Activated CD4-positive, alpha-beta T cell treated with anti-CD3 and anti-CD28 coated beads, Interleukin-2, amount 50 U/mL, for 16 hours (primary cell): ENCODE results near the gene MRPL19.

Source experiments
- DNase-seq: peaks from one replicate; pipeline ENCODE4 v3.0.0-alpha.2; 2020

The MRPL19 gene

DNA sequence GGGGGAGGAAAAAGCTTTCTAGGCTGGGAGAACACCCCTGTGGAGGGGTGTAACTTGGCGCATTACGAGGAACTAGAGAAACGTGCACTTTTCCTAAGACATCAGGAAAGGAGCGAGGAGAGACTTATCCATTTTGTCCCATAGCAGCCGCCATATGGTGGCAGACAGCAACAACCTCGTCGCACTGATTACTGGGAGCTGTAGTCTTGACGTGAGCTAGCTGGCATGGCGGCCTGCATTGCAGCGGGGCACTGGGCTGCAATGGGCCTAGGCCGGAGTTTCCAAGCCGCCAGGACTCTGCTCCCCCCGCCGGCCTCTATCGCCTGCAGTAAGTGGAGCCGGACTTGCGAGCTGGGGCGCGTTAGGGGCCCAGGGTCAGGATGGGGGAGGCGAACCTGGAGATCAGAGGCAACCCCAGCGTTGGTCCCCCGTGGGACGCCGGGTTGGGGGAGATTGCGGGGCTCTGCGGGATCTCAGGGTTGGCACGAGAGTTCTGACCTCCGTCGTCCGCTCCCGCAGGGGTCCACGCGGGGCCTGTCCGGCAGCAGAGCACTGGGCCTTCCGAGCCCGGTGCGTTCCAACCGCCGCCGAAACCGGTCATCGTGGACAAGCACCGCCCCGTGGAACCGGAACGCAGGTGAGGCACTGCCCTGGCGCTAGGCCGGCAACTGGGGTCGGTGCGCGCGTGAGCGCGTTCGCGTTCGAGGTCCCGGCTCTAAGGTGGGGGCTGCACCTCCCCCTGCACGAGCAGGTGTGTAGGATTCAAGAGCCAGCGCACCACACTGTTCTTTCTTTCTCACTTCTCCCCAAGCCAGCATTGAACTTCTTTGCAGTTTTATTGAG lies at the start of gene MRPL19:
TSS of gene MRPL19 (plus strand) at position 201 of the 843 bp plus-strand sequence. CDS start at position 226, 25 bp downstream.
- DNase-seq, result peak; percentile 90

DNA sequence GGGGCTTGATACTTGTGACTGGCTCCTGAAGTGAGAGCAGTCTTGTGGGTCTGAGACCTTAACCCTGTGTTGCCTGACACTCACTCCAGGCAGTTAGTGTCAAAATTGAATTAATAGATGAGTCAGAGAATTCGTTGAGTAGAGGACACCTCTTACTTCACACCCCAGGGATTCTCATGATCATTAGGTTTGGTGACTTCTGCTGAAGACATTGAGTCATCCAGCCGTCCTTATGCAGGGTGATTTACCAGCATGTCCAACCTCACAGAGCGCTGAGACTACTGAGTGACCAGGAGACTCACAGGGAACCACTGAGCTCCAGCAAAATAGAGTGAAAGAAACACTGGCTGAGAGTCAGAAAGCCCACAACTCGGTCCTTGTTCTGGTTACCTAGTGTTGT lies 49.8 kb upstream of the MRPL19 start:
- DNase-seq, result no peak

DNA sequence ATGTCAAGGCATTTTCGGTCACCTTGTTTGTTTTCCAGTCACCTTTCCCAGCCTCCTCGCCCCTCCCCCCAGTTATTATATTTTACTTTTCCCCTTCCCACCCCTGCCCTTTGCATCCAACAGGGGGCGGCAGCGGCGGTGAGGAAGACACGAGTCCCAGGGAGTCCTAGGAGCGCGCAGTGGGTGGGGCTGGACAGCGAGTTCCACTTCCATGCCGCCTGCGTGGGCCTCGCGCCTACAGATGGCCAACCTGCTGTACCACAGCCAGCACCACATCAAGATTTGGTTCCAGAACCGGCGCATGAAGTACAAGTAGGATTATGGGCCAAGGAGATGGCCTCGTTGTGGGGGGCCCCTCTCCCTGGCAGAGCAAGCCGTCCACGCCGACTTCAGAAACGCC lies 48.6 kb upstream of the MRPL19 start:
- no peak for DNase-seq

DNA sequence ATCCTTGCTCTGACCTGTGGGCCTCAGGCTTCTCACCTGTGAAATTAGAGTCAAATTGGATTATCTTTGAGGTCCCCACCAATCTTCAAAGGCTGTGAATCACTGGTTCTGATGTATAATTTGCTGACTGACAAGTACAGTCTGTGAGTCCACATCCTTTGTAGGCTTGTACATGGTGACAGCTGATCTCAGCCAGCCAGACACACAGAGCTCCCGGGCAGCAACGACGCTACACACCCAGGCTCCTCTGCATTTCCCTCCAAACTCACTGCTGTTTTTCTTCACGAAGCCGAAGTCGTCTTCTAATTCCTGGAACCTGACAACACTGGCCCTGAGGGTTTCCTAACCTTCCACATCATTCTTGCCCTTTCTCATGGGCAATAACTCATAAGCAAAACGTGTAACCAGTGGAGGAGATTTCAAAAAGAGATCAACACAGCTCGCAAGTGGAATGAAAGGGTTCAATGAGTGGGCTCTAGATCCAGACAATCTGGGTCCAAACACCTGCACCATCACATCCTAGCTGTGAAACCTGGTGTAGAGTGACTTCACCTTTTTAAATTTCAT lies 47.9 kb upstream of the MRPL19 start:
- no peak for DNase-seq

DNA sequence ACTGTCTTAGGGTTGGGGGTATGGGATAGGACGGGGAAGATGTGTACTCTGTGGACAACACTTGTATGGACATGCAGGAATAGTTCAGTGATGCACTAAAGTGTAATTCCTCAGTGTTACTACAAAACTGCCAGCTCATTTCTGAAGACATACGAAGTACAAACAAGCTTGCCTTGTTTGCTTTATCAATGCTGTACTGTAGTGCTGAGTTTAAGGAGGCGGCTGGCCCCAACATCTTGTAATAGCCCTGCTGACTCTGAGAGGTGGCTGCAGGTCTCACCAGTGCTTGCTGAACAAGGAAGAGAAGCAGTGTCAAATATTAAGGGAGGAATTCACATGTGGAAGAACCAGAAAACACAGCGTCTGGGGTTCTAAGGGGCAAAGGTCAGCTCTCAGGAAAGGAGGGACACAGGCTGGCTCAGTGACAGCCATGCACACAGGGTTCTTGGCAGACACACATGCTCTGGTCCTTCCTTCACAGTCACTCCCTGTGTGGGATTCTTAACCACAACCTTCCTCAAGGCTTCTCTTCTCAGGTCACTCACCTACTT lies 46.0 kb upstream of the MRPL19 start:
- DNase-seq, result no peak

DNA sequence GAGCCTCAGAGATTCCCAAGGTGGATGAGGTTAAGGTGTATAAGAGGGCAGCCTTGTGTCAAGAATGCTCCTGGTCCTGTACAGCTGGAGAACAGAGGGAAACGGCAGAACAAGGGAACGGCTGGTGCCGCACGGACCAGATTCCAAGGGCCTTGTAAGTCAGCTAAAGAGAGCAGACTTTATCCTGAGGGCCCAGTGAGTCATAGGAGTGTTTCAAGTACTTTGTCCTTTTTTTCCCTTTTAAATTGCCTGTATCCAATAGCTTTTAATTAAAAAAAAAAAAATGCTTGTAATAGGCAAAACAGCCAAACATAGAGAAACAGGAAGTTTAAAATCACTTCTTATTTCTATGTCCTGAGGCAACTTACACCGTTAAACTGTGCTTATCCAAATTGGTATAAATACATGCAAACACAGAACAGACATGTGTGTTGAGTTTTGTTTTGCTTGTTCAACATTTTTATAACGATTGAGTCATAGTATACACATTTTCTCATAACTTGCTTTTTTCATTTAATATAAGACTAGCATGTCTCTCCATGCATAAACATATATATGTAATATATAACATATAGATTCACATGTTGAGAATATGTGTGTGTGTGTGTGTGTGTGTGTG lies 43.8 kb upstream of the MRPL19 start:
- DNase-seq, result no peak

DNA sequence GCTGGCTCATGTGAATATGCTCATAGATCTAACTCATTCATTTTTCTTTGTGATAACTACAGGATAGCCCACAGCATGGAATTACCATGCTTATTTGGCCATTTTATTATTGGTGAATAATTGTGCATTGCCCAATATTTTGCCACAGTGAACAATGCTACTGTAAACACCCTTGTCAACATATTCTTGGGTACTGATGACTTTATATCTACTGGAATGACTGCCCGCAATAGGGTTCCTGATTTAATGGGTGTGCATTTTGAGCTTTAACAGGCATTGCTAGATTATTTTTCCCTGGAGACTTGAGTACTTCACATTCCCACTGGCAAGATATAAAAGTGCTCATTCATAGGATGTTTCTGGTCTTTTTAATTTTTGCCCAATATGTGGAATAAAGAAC lies 43.1 kb upstream of the MRPL19 start:
- DNase-seq, result no peak

DNA sequence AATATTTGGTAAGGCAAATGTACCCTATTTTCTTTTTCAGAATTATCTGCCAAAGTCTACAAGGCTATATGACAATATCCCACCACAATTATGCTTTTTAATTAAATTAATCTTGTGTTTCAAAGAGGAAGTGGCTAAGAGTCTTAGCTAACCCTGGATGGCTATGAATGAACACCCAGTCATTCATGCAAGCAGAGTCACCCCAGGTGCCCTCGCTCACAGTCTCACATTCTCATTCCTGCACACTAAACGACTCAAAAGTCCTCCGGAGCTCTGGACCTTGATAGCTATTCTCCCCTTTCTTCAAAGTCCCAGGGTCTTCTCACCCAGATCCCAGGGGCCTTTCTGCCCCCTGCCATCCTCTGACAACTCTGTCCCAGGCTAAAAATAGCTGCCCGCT lies 42.1 kb upstream of the MRPL19 start:
- no peak for DNase-seq

DNA sequence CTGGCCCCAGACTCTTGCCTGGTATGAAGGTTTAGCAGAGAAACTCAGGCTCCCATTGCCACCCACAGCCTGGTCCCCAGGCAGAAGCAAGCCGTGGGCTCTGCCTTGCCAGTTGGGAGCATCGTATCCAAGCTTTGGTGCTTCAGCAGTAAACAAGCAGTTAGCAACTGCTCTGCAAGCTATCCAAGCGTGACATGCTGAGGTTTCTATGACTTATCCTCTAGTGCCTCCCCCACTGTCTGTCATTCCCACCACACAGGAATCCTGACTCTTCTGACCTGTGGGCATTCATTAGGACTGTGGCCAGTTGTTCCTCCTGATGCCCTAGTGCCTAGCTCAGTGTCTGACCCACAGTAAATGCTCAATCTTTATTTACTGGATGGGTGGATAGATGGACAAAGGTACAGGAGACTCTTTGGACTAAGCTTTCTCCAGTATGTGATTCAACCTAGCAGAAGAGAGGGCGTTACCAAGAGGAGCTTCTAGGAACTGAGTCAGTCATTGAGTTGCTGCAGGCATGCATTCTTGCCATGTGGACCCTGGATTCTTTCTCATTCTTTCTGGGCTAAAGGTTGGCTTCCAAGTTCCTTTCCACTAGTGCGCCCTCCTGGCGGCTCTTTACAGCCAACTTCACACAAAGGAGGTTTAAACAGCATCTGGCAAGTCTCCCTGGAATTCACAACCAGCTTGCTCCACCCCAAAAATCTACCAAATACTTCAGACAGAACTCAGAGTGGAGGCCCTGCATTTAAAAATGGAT lies 40.6 kb upstream of the MRPL19 start:
- DNase-seq, result no peak

DNA sequence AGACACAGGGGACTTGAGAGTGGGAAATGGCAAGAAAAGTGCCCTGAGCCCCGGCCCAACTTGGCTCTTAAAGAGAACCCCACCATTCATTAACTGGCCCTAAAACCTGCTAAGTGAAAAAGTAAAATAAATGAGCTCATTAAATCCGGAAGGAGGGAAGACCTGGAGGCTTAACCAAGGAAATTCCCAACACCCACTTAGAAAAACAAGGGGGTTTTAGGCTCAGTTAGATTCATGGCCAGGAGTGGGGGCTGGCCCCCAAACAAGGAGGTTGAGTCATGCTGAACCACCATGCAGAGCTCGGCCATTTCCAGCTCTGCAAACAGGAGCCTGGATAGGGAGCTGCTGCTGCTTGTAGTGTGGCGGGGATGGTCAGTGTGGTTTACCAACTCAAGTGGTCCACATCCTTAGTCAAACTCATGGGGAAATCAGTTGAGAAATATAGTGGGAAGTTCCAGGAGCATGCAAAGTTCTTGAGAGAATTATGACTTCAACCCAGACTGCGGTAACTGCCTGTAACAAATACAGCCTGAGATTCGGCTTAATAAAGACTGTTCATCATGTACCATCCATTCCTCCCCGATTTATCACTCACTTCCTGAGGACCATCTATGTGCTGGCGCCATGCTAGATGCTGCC lies 39.7 kb upstream of the MRPL19 start:
- DNase-seq, result no peak

DNA sequence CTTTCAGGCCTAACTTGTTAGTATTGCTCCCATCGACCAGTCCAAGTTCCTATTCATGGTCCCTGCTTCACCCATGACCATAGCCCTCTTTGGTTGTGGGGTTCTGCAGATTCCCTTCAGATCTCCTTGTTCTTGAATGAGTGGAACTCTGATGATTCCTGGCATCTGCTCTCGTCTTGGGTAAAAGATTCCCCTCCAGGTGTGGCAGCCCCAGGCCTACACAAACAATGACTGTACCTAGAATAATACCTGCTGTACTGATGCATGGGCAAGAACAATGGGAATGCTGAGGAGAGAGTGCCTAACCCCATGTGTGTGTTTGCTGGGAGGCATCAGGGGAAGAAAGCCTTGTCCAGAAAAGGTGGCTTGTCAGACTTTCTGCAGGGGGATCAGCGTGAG lies 39.2 kb upstream of the MRPL19 start:
- DNase-seq, result no peak

DNA sequence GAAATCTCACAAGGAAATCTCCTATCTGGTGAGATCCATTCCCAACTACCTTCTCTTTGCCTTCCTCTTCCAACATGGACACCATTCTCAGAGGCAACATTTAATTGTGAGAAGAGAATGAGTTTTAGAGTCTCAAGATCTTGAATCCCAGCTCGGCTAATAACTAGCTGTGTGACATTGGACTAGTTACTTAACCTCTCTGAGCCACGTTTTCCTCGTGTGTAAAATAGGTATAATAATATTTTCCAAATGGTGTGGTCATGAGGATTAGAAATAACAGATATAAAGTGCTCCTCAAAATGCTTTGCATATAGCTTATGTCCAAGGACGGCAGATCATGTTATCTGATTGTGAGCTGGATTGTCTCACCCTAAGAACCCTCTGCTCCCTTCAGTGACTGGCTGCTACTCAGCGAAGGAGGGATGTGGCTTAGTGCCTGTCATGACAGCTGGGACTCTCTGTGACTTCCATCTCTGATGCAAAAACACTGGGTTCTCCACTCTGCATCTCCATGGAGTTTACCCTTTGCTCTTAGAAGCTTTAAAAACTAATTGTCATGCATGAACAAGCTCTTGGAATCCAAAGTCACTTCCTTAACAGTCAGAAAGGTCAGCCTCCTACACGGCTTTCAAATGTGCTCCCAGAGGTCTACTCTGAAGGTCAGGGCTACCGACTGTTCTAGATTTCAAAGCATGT lies 38.4 kb upstream of the MRPL19 start:
- no peak for DNase-seq

DNA sequence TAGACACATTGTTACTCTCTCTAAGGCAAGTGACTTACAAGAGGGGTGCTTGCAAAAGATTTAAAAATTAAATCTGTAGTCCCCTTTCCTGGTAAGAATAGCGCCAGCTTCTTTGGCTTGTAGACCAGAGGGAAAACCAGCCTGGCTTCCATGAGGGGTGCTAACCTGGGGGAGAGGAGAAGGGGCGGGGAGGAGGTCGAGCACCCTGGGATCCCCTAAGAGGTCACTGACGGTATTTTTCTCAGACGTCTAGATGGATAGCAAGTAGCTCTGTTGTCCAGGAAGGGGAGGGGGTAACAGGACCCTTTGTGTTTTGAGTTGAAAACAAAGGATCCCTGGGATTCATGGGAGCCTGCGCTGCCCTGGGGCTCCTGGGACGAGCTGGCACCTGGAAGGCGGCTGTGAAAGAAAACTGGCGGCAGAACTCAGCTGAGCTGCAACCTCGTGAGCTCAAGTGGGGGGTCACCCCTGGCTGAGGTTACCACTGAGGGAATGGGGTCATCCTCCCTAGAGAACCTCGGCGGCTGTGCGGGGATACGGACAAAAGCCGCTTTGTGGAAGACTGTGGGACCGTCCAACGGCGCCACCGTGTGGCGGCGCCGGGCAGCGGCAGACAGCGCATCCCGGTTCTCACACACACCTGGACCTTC lies 37.8 kb upstream of the MRPL19 start:
- peak; percentile 48 for DNase-seq

DNA sequence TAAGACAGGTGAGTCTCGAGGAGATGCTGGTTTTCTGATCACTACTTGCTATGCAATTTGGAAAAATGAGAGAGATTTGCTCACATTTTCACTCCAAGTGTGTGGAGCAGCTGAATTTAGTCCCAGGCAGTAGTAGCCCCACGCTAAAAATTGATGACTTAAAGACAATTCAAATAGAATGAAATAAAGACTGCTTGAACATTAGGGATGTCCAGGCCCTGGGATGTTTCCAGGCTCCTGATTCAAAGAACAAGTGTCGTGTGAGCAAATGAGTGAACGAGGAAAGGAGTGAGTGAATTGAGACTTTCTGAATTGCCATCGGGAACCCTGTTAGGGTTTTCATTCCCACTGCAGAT lies 37.3 kb upstream of the MRPL19 start:
- no peak for DNase-seq

DNA sequence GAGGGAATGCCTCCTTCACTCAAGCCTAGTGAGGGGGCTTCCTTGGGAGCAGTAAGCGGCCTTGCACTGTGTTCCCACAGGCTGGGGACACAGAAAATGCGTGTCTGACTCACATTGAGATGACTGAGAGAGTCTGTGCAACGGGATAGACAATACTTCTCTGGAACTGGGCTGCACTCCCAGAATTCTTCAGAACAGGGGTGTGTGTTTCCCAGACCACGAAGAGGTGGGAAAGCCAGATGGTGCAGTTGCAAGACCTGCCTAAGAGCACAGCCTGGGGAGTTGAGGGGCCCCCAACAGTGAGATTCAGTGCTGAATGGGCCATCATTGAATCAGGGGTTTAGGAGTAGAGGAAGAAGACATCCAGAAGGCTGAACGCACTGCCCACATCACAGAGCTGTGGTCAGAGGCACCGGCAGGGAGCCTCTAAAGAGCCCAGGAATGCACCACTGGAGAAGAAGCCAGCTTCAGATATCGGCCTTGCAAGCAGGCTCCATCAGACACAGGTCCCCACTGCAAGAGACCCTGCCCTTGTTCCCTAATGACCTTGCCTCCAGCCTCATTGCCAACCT lies 36.6 kb upstream of the MRPL19 start:
- no peak for DNase-seq

DNA sequence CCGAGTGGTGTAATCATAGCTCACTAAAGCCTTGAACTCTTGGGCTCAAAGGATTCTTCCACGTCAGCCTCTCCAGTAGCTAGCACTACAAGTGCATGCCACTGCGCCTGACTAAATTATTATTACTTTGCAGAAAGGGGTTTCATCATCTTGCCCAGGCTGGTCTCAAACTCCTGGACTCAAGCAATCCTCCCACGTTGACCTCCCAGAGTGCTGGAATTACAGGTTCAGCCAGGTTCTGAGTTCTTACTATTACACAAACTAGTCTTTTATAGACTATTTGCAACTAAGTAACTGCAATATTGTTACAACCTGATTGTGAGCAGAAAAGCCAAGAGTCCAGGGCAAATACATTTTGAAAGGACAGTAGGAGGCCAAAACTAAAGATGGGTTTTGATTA lies 35.9 kb upstream of the MRPL19 start:
- no peak for DNase-seq

DNA sequence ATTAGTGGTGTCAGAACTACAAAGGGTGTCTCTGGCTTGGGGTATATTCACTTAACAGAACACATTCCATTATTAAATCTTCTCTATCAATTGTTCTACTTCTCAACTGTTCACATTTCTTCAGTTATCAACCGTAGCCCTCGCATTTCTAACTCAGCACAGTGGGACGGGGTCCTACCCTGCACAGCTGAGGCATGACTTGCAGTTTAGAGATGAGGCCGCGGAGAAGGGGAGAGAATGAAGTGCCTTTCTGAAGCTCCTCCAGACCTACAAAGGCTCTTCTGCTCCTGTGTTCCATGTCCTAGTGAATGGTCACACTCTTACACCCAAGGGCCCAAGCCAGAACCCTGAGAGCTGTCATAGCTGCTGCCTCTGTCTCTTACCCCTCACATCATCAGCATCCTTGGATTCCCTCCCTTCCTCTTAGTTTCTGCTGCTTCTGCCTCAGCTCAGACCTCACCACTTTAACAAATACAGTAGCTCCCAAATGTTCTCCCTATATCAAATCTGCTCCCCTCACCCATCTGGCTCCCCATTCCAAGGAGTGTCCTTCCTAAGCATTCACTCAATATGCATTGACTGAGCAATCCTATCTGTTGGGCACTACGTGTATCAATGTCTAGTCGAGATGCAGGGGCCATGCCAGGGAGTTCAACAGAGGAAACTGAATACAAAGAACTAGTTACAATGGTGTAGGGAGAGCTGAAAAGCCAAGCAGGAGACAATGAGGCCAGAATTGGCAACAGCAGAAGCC lies 34.3 kb upstream of the MRPL19 start:
- DNase-seq, result no peak

DNA sequence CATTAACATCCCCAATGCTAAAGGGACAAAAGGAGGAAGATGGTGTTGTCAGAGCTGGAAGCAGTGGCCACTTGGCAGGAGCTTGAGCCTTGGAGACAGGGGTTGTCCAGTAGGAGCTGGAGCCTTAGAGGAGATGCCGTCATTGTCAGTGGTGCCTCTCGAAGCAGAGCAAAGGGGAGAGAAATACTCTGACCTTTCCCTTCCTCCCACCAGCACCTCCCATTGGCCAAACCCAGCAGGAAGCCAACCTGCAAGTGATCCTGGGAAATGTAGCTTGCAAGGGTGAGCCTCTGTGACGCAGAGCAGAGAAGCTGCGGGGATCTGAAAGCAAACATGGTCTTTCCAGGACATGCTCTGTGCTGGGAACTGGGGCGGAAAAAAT lies 33.7 kb upstream of the MRPL19 start:
- DNase-seq, result no peak

DNA sequence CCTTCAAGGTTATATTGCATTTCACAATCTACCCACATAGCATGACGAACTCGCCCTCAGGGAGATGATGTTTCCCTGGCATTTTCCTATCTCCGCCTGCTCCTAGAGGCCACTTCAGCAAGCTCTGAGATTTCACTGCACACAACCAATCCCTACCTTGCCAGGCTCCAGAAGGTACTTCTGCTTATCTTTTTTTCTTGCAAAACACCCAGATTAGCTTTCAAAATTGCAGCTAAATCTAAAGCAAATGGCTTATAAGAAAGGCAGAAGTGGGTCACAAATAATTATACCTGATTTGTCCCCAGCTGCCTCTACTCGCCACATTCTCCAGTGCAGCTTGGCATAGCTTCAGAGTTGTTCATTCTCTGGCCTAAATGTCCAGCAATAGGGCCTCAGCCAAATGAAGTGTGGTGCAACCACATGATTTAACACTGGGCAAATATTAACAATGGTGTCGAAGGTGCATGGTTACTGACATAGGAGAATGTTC lies 32.4 kb upstream of the MRPL19 start:
- DNase-seq, result no peak

DNA sequence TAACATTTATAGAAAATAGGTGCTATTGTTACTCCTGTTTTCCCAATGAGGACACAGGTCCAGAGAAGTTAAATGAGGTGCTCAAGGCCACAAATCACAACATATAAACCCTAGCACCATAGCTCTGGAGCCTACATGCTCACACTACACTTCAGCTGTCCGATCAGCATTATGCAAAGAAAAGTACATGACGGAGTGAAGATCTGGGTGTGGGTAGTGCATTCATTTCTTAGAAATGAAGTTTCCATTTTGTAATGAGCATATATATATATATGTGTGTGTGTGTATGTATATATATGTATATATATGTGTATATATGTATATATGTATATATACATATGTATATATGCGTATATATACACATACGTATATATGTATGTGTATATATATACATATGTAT lies 30.2 kb upstream of the MRPL19 start:
- no peak for DNase-seq
